COLO668 (cell line): Measurements from ENCODE around the gene TBC1D21.

Source experiments
- DNase-seq: peaks from one replicate; lab custom pipeline; 2025; ENCODE audit not compliant: unreplicated experiment; lab: John Stamatoyannopoulos, UW

The TBC1D21 gene

DNA sequence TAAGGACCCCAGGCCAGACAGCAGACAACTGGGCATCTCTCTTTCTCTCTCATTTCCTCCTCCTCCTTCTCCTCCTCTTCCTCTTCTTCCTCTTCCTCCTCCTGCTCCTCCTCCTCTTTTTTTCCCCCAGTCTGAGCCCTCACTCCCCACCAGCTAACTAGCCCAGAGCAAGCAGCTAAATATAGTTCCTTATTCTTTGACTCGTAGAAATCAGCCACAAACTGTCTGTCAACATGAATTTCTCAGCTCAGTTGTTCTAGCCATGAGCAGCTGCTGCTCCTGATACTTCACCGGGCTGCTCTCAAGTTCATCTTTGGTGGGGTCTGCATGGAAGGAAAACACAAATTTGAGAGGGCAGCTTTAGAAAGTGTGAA lies 33.7 kb downstream of the TBC1D21 start:
- DNase-seq: no peak

DNA sequence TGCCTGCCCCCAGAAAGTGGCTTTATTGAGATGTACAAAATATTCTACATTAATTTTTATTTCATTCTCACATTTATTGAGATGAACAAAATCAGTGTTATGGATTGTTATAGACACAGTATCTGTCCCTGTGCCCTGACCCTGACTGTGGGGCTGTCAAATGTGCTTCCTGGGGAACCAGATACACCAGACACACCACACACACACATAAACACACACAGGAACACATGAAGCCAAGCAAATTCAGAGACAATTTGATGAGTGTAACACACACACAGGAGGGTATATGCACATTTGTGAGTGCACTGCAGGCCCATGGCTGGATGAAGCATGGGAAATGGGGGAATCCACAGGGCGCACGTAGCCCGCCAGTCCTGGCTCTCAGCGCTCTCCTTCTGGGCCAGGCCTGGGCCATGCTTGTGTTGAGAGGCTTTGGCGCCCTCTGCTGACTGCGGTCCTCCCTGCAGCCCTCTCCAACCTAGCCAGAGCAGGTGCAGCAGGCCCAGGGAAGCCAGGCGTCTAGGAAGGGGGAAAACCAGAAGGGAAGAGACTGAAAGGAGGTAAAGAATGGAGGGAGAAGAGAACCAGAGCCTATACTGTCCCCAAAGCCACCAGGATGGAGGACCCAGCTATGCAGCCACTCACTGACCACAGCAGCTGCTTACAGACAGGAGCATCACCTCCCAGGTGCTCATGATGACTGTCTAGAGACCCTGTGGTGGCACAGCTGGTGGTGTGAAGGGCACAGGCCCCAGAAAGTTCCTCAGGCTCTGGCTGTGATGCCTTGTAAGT lies 34.9 kb downstream of the TBC1D21 start:
- peak; percentile 70 for DNase-seq

DNA sequence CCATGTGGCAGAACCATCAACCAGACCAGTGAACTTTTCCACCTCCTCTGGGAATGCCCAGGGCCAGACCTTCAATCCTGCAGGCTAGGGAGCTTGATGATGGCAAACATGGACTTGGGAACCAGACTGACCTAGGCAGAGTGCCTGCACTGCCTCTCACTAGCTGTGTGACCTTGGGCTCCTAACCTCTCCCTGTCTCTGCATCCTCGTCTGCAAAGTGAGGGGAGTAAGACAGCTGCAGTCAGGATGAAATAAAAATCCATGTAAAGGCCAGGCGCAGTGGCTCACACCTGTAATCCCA lies 35.4 kb downstream of the TBC1D21 start:
- no peak for DNase-seq

DNA sequence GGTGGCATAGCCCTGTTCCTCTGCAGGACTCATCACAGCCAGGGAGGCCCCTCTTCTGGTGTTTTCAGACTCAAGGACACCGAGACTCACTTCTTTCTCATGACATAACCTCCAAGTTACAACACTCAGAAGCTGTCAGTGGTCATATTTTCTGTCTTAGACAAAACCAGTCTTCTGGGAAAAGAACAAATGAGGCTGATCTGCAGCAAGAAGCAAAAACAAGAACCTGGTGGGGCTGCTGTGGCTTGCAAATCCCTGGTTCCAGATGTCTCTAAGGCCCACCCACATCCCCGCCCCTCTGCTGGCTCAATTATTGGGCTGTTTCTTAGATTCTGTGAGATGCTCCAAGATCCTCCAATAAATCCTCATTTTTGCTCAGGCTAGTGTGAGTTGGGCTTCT lies 36.3 kb downstream of the TBC1D21 start:
- no peak for DNase-seq

DNA sequence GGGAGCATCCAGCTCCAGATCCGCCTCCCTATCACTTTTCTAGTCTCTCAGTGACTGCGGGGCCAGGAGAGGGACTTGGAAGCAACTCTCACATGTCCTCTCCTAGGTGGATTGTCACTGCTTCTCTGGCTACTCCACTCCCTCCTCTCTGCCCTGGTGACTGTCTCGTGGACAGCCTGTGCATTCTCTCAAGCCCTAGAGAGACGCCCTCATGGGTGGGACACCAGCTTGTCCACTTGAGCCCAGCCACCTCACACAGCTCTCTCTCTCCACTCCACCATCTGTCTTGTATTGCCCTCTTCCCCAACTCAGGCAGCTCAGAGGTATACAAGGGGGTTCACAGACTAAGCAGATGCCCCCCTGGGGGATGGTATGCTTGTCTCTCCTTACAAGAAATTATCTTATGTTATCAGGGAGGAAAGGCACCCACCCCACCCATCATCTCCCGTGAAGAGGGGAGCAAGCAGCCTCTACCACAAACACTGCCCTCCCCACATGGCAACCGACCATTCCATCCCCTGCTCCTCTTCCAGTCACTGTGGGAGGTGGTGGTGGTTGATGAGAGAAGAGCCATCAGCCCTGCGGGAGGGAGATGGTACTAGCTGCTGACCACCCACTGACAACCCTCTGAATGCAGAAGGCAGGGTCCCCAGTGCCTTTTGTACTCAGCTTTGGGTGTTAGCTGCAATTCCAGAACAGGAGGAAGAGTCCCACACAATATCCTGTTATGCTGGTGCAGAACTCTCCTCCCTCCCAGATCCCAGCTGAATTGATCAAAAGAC lies 37.3 kb downstream of the TBC1D21 start:
- DNase-seq: no peak

DNA sequence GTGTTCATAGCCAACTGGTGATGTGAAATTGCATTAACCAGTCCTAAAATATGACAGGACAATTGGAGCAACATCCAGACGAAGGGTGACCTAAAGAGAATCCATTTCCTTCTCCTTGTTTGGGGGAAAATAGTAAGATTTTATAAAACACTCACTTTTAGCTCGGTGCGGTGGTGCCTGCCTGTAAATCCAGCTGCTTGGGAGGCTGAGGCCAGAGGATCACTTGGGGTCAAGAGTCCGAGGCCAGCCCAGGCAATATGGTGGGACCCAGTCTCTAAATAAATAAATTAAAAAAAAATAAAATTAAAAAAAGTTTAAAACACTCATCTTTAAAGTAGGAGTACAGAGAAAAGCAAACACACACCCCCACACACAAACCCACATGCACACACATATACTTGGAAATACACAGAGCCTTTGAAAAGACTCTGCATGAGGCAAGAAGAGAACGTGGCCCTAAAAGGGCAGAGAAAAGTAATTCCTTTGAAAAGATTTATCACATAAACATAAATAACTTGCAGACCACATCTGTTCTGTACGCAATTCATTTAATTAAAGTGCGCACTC lies 38.7 kb downstream of the TBC1D21 start:
- no peak for DNase-seq

DNA sequence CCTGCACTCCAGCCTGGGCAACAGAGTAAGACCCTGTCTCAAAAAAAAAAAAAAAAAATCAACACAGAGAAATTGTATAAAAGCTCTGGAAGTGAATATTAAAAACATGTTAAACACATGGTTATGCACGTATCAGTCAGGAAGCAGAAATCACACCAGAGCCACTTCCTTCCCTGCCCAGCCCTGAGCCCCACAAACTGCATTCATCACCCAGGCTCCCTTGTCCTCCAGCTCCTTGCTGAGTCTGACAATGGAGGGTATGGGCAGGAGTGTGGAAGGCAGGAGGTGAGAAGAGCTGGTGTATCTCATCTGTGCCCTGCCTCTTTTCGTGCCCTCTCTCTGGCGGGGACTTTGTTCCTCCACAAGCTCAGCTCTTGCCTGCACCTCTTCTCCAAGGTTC lies 40.8 kb downstream of the TBC1D21 start:
- no peak for DNase-seq

DNA sequence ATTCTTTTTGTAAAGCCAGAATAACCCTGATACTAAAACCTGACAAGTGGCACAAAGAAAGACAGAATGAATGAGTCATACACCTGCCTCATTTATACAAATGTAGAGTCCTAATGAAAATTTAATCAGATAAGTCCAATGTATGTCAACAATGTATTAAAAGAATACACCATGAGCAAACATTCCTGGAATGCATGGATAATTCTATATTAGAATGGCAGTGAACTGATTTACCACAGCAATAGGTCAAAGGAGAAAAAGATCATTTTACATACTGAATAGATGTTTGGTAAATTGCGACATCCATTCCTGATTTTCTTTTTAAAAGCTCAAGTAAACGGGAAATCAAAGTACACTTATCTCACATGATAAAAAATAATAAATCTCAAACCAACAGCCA lies 41.7 kb downstream of the TBC1D21 start:
- DNase-seq: no peak

DNA sequence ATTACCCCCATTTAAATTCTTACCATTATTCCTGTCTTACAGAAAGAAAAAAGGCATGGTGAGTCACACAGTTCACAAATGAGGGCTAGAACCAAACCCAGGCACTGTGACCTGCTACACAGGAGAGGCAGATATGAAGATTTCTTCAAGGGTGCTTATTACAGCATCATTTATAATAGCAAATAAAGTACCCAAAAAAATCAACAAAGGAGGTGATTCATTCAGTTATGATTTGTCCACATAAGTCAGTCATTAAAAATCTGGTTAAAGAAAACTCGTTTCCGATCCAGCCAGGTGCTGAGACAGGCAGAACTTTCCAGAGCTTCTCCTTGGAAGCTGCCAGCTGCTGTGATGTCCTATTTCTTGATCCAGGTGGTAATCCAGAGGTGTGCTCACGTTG lies 45.4 kb downstream of the TBC1D21 start:
- DNase-seq: no peak

DNA sequence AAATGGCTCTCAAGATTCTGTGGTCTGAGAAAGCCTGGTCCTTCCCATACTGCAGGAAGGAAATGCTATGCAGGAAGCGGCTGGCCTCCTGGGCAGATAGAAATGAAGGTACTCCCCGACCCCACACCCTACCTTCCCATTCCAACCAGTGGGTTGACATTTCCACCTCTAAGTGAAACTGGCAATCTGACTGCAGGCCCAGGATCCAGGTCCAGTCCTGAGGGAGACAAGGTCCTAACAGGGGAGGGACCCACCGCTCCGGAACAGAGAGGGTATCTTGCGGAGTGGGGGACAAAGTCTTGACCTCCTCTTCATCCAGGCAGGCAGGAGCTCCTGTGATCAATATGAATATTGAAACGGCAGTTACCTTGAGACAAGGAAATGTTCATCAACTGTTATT lies 46.3 kb downstream of the TBC1D21 start:
- DNase-seq: no peak

DNA sequence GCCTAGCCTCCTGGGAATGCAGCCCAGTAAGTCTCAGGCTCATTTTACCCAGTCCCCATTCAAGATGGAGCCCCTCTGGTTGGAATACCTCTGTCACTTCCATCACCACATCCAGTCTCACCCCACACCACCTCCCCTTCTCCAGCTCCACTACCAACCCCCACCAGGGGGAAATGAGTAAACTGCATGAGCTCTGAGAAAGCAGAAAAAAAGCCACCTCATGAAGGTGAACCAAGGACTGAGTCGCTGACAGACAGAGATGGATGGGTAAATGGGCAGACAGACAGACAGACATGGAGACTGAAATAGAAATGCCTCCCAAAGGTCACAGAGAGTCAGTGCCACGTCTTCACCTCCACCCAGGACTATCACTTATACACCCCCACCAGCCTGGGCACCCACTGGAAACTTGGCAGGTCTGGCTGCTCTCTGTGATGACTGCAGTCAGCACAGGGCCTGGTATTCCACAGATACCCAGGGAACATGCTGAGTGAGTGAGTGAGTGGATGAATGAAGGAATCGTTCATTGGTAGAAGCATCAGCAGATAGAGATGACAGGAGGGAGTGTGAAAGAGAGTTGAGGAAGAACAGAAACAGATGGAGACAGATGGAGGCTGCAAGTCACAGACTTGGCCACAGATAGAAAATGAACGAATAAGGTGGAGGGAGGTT lies 48.0 kb downstream of the TBC1D21 start:
- DNase-seq: no peak

DNA sequence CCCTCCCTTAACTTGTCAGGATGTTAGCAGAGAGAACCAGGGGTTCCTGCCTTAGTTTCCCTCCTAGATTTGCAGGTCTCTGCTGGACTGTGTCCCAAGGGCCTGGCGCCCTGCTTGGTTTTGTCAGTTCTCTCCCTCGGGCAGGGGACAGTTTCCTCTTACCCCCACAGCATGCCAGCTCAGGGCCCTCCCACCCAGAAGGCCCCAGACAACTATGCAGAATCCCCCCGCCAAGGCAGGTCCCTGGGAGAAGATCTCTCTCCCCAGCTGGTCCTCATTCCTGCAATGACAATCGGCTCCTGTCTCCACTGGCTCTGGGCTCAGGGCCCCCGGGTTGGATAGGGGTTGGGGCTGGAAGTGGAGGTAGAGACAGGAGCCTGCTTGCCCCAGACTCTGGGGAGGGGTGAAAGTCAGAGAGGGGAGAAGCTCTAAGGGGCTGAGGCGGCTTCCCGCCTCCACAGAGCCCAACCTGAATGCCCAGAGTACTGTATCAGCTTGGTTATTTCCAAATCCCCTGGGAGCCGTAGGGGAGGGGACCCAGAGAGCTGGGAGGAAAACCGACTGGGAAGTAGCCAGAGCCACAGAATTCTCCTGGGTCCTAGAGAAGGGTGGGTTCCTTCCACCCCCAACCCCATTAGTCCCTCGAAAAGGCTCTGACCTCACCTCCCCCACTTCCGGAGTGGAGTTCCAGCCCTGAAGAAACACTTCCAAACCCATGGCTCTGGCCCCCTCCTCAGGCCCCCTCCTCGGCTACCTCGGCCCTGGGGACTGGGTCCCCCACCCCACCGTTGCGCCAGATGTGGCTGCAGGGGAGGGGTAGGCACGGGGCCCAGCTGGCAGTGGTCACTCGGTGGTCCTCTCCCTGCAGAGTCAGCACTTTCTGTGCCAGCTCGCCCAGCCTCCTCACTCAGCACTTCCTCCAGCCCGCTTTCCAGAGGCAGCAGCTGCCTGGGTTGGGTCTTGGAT lies 49.1 kb downstream of the TBC1D21 start:
- no peak for DNase-seq

DNA sequence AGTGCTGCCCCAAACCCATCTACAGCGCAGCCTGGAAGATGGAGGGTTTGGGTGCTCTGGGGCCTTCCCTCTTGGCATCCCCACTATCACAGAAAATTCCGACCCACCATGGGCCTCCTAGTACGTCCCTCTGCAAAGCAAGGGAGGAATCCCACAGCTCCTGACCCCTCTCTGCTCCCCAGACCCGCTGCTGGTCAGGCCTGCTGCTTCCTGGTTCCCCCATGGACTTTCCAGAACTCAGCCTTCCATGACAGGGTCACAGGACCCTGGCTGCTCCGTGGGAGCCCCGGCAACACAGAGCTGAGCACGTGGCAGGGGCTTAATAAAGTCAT lies 49.8 kb downstream of the TBC1D21 start:
- no peak for DNase-seq

DNA sequence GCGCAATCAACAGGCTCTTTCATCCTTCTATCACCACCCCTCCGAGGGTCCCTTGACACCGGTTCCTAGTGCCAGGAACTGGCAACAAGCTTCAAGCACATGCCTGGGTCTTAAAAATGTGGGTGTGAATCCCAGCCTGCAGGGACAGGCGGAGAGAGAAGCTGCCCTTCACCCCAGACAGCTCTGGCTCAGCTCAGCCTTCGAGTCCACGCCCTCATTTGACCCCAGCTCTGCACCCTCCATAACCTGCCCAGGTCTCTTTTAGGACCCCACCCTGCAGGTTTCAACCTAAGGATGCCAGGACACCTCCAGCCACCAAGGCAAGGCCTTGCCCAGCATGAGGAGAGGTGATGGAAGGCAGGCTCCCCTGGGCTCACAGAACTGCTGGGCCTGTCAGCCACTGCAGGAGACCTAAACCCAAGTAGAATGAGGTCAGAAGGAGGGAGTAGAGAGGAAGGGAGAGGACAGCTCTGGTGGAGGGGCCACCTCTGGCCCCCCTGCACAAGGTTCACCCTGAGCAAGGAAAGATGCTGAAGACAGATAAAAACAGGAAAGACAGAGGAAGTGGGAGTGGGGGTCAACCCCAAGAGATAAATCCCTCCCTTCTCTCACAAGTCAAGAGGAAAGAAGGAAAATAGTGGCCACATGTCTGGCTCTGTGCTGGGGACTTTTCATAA lies 50.3 kb downstream of the TBC1D21 start:
- no peak for DNase-seq

DNA sequence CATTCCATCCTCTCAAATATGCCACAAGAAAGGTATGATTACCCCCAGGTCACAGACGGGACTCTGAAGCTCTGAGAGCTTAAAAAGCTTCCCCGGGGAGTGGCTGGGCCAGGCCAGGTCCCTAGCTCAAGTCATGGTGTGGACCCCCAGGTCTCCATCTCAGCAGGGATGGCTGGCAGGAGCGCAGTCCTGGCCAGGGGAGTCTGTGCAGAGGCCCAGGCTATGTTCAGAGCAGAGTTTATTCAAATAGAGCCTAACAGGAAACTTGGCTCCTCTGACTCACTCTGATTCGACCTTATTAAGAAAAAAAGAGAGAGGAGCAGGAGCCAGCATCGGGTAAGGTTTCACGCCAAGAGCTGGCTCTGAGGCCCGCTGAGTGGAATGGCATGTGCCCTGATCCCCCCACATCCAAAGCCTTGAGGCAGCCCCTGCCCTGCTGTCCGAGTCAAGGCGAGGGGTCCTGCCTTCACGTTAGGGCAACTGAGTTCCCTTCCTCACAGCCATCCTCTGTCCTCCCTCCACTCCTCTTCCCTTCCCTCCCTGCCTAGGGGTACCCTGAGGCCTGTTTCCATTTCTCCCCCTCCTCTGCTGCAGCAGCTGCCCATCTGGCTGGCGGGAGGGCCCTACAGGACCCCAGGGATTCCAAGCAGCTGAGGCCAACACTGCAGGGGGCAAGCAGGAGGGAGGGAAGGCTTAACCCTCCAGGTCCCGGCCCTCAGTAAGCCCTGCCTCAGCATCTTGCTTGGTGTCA lies 51.0 kb downstream of the TBC1D21 start:
- no peak for DNase-seq

DNA sequence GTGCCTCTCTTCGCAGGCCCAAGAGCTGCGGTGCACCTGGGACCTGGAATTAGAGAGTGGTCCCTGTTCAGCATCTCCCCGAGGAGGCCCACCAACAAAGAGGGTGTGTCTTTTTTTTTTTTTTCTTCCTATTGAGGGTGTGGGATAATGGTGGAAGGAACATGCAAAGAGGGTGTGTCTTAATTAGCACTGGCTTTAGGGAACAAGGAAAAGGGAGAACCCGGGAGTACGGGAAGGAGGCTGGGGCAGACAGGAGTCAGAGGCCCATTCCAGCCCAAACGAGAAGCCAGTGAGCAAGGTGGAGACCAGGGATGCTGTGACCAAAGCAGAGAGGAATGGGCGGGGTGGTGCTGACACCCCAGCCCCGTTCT lies 52.5 kb downstream of the TBC1D21 start:
- DNase-seq: no peak

DNA sequence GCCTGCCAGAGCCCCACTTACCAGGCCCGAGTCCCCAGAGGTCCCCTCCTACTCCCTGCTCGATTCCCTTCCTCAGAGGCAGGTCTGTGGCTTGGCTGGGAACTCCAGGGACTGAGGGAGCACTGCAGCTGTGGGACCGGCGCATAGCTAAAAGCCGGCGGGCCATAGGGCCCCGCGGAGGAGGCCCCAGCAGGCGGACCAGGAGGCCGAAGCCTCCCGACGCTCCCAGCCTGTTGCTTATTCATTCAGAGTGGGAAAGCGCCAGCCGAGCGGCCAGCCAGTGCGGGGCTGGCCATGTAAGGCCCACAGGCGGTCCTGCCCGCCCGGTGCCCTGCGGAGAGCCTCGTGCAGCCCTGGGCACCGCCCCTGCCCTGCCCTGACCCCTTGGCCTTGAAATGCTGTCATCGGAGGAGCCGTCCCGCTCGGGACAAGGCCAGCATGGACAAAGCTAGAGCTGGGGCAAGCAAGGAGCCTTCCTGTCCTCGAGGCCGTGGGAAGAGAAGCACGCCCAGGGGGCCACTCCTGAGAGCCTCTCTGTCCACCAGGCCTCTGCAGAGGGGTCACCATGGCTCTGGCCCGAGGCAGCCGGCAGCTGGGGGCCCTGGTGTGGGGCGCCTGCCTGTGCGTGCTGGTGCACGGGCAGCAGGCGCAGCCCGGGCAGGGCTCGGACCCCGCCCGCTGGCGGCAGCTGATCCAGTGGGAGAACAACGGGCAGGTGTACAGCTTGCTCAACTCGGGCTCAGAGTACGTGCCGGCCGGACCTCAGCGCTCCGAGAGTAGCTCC lies 53.0 kb downstream of the TBC1D21 start, which contains the start of gene LOXL1:
Gene LOXL1, plus strand, starts transcription at position 244 of the 784 bp plus-strand sequence. Its CDS starts 322 bp downstream, at position 566.
- peak; percentile 61 for DNase-seq

DNA sequence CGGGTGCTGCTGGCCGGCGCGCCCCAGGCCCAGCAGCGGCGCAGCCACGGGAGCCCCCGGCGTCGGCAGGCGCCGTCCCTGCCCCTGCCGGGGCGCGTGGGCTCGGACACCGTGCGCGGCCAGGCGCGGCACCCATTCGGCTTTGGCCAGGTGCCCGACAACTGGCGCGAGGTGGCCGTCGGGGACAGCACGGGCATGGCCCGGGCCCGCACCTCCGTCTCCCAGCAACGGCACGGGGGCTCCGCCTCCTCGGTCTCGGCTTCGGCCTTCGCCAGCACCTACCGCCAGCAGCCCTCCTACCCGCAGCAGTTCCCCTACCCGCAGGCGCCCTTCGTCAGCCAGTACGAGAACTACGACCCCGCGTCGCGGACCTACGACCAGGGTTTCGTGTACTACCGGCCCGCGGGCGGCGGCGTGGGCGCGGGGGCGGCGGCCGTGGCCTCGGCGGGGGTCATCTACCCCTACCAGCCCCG lies 53.7 kb downstream of the TBC1D21 start:
- DNase-seq: peak; percentile 61
